Neuronal stem cell (in vitro differentiated cells): ENCODE results near the gene TF.
"Not testable (repeated sequence)": the region's sequence is repeated elsewhere in the genome, so short reads cannot be mapped to it uniquely, and the experiment has no call there.

Source experiments
- DNase-seq: peaks from one replicate; pipeline ENCODE4 v3.0.0-alpha.2; 2013; ENCODE audit warnings: low spot score
- H2AFZ ChIP-seq: one replicate; pipeline ENCODE4 v1.6.1; 2013; ENCODE audit warnings: mild to moderate bottlenecking, low read length, inconsistent platforms
- H2AK5ac ChIP-seq: 2 replicates; pipeline ENCODE4 v1.6.1; 2013; ENCODE audit warnings: low read depth, mild to moderate bottlenecking, inconsistent platforms, low read length, moderate library complexity, mixed read lengths
- H2BK120ac ChIP-seq: 2 replicates; pipeline ENCODE4 v1.6.1; 2013; ENCODE audit warnings: low read depth, mild to moderate bottlenecking, inconsistent platforms, low read length, moderate library complexity, mixed read lengths
- H2BK12ac ChIP-seq: one replicate; pipeline ENCODE4 v1.6.1; 2013; ENCODE audit warnings: low read length, inconsistent platforms
- H2BK15ac ChIP-seq: 2 replicates; pipeline ENCODE4 v1.6.1; 2013; ENCODE audit warnings: mild to moderate bottlenecking, low read length, inconsistent platforms, mixed read lengths
- H2BK5ac ChIP-seq: one replicate; pipeline ENCODE4 v1.6.1; 2013; ENCODE audit warnings: inconsistent platforms, mild to moderate bottlenecking, low read length, moderate library complexity
- H3K14ac ChIP-seq: one replicate; pipeline ENCODE4 v1.6.1; 2013; ENCODE audit warnings: low read length, inconsistent platforms
- H3K18ac ChIP-seq: 2 replicates; pipeline ENCODE4 v1.6.1; 2013; ENCODE audit warnings: low read length, inconsistent platforms
- H3K23ac ChIP-seq: 2 replicates; pipeline ENCODE4 v1.6.1; 2013; ENCODE audit warnings: low read depth, mild to moderate bottlenecking, mixed read lengths, low read length, inconsistent platforms; ENCODE audit not compliant: poor library complexity
- H3K27ac ChIP-seq: replicated peaks from 3 replicates; pipeline ENCODE4 v1.5.1; 2013; ENCODE audit warnings: low read length, inconsistent platforms
- H3K27me3 ChIP-seq, 3 experiments: 2 replicates each; pipeline ENCODE4 v1.6.1; 2013; ENCODE audit warnings: low read length in 3 of 3, mild to moderate bottlenecking in 2 of 3, inconsistent platforms in 1 of 3, low read depth in 1 of 3, mixed read lengths in 1 of 3, moderate library complexity in 1 of 3; ENCODE audit not compliant: control insufficient read depth in 3 of 3, insufficient read depth in 3 of 3
- H3K36me3 ChIP-seq, 2 donors: replicated peaks in 1 of 2; 2 replicates each; pipeline ENCODE4 v1.6.1; 2013; ENCODE audit warnings: low read length in 2 of 2; ENCODE audit not compliant: control insufficient read depth in 2 of 2, insufficient read depth in 2 of 2
- H3K4ac ChIP-seq: 2 replicates; pipeline ENCODE4 v1.6.1; 2013; ENCODE audit warnings: inconsistent platforms, mild to moderate bottlenecking, low read length, moderate library complexity
- H3K4me1 ChIP-seq, 2 donors: 1 replicate in 1 of 2; 2 replicates in 1 of 2; pipeline ENCODE4 v1.6.1; 2013; ENCODE audit warnings: low read length in 2 of 2, low read depth in 1 of 2; ENCODE audit not compliant: control insufficient read depth in 2 of 2, insufficient read depth in 1 of 2
- H3K4me2 ChIP-seq: one replicate; pipeline ENCODE4 v1.6.1; 2013; ENCODE audit warnings: mild to moderate bottlenecking, low read length, inconsistent platforms; ENCODE audit not compliant: insufficient read depth, poor library complexity, severe bottlenecking
- H3K4me3 ChIP-seq, 2 donors: 2 replicates each; pipeline ENCODE4 v1.5.1; 2013; ENCODE audit warnings: low read length in 2 of 2, mild to moderate bottlenecking in 2 of 2, inconsistent platforms in 1 of 2, moderate library complexity in 1 of 2
- H3K79me1 ChIP-seq: one replicate; pipeline ENCODE4 v1.6.1; 2013; ENCODE audit warnings: low read depth, mild to moderate bottlenecking, inconsistent platforms, low read length, moderate library complexity
- H3K9ac ChIP-seq: one replicate; pipeline ENCODE4 v1.6.1; 2013; ENCODE audit warnings: mild to moderate bottlenecking, low read depth, low read length, inconsistent platforms; ENCODE audit not compliant: poor library complexity
- H3K9me3 ChIP-seq, 2 donors: replicated peaks in 1 of 2; 2 replicates each; pipeline versions ENCODE3 to v1.6.1; 2013; ENCODE audit warnings: low read length in 2 of 2, mild to moderate bottlenecking in 2 of 2, inconsistent platforms in 1 of 2, low read depth in 1 of 2, mixed read lengths in 1 of 2, moderate library complexity in 1 of 2; ENCODE audit not compliant: control insufficient read depth in 2 of 2, insufficient read depth in 1 of 2
- H4K8ac ChIP-seq: one replicate; pipeline ENCODE4 v1.6.1; 2013; ENCODE audit warnings: low read depth, mild to moderate bottlenecking, inconsistent platforms, low read length, moderate library complexity
- H4K91ac ChIP-seq: one replicate; pipeline ENCODE4 v1.6.1; 2013; ENCODE audit warnings: low read length, low read depth, mild to moderate bottlenecking, inconsistent platforms; ENCODE audit not compliant: poor library complexity
- WGBS, 2 donors: extraction: QIAGEN DNeasy Blood & Tissue Kit; methylation state at CpG; one replicate each; pipeline ENCODE4 v1.1.7; 2013; ENCODE audit warnings: missing lambda C conversion rate in 2 of 2, mixed read lengths in 1 of 2; ENCODE audit not compliant: insufficient read length in 2 of 2, insufficient replicate concordance in 1 of 2; ENCODE audit errors: extremely low coverage in 2 of 2; 5-methylcytosine and 5-hydroxymethylcytosine counted together

Gene TF

GRCh38 chr3:133717424-133717823 lies 28.8 kb upstream of the TF start:
- no peak overlapping the region for H3K27ac ChIP-seq
- no peak overlapping the region for H2AK5ac ChIP-seq
- no peak overlapping the region for H3K9ac ChIP-seq
- H3K36me3 ChIP-seq, result no peaks in the 10 kb centered on the region
- H2AFZ ChIP-seq, result no peak overlapping the region
- H3K4me2 ChIP-seq, result no peak overlapping the region
- H4K8ac ChIP-seq, result no peak overlapping the region
- H2BK12ac ChIP-seq, result no peak overlapping the region
- no peak overlapping the region for H2BK15ac ChIP-seq
- WGBS, 2 donors, result no CpG with 5 or more reads among the region's 3 CpGs
- H3K9me3 ChIP-seq, result peaks cover 2 to 6% of the 10 kb centered on the region in 2 donors
- H3K14ac ChIP-seq, result no peak overlapping the region
- no peak for DNase-seq
- H2BK5ac ChIP-seq, result no peak overlapping the region
- no peak overlapping the region for H2BK120ac ChIP-seq
- no peak overlapping the region for H3K23ac ChIP-seq
- no peaks in the 10 kb centered on the region for H3K79me1 ChIP-seq
- no peak overlapping the region for H3K4ac ChIP-seq
- no peak overlapping the region for H4K91ac ChIP-seq
- peaks cover 0 to 60% (median 0%) of the 10 kb centered on the region in 3 experiments for H3K27me3 ChIP-seq
- no peak overlapping the region for H3K18ac ChIP-seq
- no peak overlapping the region for H3K4me3 ChIP-seq
- no peaks in the 10 kb centered on the region for H3K4me1 ChIP-seq

- no peak overlapping the region for H3K4me3 ChIP-seq
- no peak overlapping the region for H4K8ac ChIP-seq
- no peak overlapping the region for H4K91ac ChIP-seq
- H3K4me2 ChIP-seq, result no peak overlapping the region
- no peak for DNase-seq
- H3K27me3 ChIP-seq, result peaks cover 0 to 8% (median 0%) of the 10 kb centered on the region in 3 experiments
- H3K79me1 ChIP-seq, result no peaks in the 10 kb centered on the region
- H3K18ac ChIP-seq, result no peak overlapping the region
- H3K36me3 ChIP-seq, result no peaks in the 10 kb centered on the region
- H3K14ac ChIP-seq, result no peak overlapping the region
- no peak overlapping the region for H3K9ac ChIP-seq
- no peak overlapping the region for H2AK5ac ChIP-seq
- H3K4ac ChIP-seq, result no peak overlapping the region
- H2AFZ ChIP-seq, result no peak overlapping the region
- H2BK120ac ChIP-seq, result no peak overlapping the region
- H3K23ac ChIP-seq, result no peak overlapping the region
- H3K4me1 ChIP-seq, result no peaks in the 10 kb centered on the region
- H3K27ac ChIP-seq, result no peak overlapping the region
- no peak overlapping the region for H2BK15ac ChIP-seq
- no peak overlapping the region for H2BK12ac ChIP-seq
- H3K9me3 ChIP-seq, result peaks cover 4 to 6% of the 10 kb centered on the region in 2 donors
- H2BK5ac ChIP-seq, result no peak overlapping the region
These were observed 23.3 kb upstream of the TF start for GRCh38 chr3:133722935-133723334.

DNA sequence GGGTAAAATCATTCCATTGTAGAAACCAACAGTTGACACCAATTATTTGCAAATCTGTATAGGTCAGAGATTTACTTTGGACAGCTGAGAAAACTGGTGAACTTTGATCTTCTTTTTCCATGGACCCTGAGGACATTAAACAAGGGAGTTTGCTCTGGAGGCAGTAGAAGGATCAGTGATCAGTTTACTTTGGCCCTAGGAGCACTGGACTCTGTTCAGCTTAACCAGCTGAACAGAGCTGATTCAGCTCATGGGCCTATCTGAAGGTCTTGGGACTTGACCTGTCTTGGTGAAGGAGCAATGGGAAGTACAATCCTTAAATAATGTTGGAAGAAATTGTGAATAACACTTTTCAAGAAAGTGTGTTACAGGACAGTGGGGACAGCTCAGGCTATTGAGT lies 15.2 kb upstream of the TF start:
- Histone ChIP-seq H3K4ac (no peak overlapping the region), H4K91ac (no peak overlapping the region), H2BK12ac (no peak overlapping the region), H2BK15ac (no peak overlapping the region), H2BK5ac (no peak overlapping the region), H3K4me3 (no peak overlapping the region), H2BK120ac (no peak overlapping the region), H3K9me3 (peaks cover 0 to 9% of the 10 kb centered on the region in 2 donors), H3K18ac (no peak overlapping the region), H3K23ac (no peak overlapping the region), H3K27me3 (peaks cover 0 to 6% (median 0%) of the 10 kb centered on the region in 3 experiments), H3K4me2 (no peak overlapping the region), H3K36me3 (no peaks in the 10 kb centered on the region), H4K8ac (no peak overlapping the region), H3K4me1 (no peaks in the 10 kb centered on the region), H3K9ac (no peak overlapping the region), H2AK5ac (no peak overlapping the region), H3K14ac (no peak overlapping the region), H2AFZ (no peak overlapping the region), H3K27ac (no peak overlapping the region), H3K79me1 (no peaks in the 10 kb centered on the region)
- DNase-seq, result no peak

GRCh38 chr3:133732231-133732630 lies 14.0 kb upstream of the TF start:
- H3K4me2 ChIP-seq, H3K9me3 ChIP-seq, H3K36me3 ChIP-seq, H2BK15ac ChIP-seq, H2AFZ ChIP-seq, H3K79me1 ChIP-seq, H2BK120ac ChIP-seq, H3K4me3 ChIP-seq, H3K14ac ChIP-seq, H4K91ac ChIP-seq, H3K4me1 ChIP-seq, H2BK12ac ChIP-seq, H2BK5ac ChIP-seq, H2AK5ac ChIP-seq, H4K8ac ChIP-seq, H3K18ac ChIP-seq, DNase-seq, H3K27ac ChIP-seq, H3K4ac ChIP-seq, H3K9ac ChIP-seq, H3K23ac ChIP-seq, H3K27me3 ChIP-seq: not testable (repeated sequence)
- no CpG with 5 or more reads among the region's 6 CpGs for WGBS, 2 donors
